GM10266 (cell line): ENCODE measurements around the gene TMEM18.

ENCODE experiments used
- DNase-seq: peaks from one replicate; pipeline ENCODE4 v3.0.0; 2012; ENCODE audit errors: extremely low spot score
- CTCF ChIP-seq: IDR thresholded peaks from 2 replicates; pipeline ENCODE4 v1.5.1; 2012; ENCODE audit warnings: mild to moderate bottlenecking, low read depth; ENCODE audit not compliant: control insufficient read depth, insufficient read depth; ENCODE audit errors: missing control alignments

TMEM18 gene

GRCh38 chr2:665340-666073 lies 11.7 kb downstream of the TMEM18 start:
- no peak for TF ChIP-seq CTCF
- no peak for DNase-seq

GRCh38 chr2:664063-664462 lies 13.1 kb downstream of the TMEM18 start:
- TF ChIP-seq CTCF = no peak
- DNase-seq = no peak

GRCh38 chr2:663221-663620 lies 14.0 kb downstream of the TMEM18 start:
- no peak for TF ChIP-seq CTCF
- no peak for DNase-seq

- no peak for DNase-seq
- TF ChIP-seq CTCF = no peak
Observed at GRCh38 chr2:661360-661635, 15.9 kb downstream of the TMEM18 start.

GRCh38 chr2:660586-661359 lies 16.4 kb downstream of the TMEM18 start:
- DNase-seq = no peak
- TF ChIP-seq CTCF = no peak

GRCh38 chr2:660029-660428 lies 17.2 kb downstream of the TMEM18 start:
- no peak for TF ChIP-seq CTCF
- DNase-seq = no peak

- TF ChIP-seq CTCF = no peak
- DNase-seq = no peak
Observed at GRCh38 chr2:658426-658825, 18.8 kb downstream of the TMEM18 start.
